Neural cell (in vitro differentiated cells): ENCODE measurements around the gene ALB. TPM values are rescaled to one million over a fixed set of nuclear protein-coding genes. Genes with fewer than 3 reads are reported as not detected.

Experiments used
- H2AFZ ChIP-seq: fragments of 200-600, 300-800 bp; sonication (generic), shearing (Covaris generic); 2 replicates; pipeline ENCODE4 v1.6.0; 2014; ENCODE audit warnings: low read depth, mild to moderate bottlenecking, antibody characterized with exemption, low read length, moderate library complexity
- H3F3A ChIP-seq: fragments of 200-600 bp; shearing (Covaris generic); 2 replicates; pipeline ENCODE4 v1.6.1; 2016; ENCODE audit warnings: mild to moderate bottlenecking, moderate library complexity, mixed read lengths, antibody characterized with exemption, low read length; ENCODE audit not compliant: insufficient read depth, poor library complexity, severe bottlenecking
- H3K27ac ChIP-seq: fragments of 200-600, 300-800 bp; sonication (generic), shearing (Covaris generic); 2 replicates; pipeline ENCODE4 v1.5.1; 2014; ENCODE audit warnings: mild to moderate bottlenecking, low read length, moderate library complexity
- H3K27me3 ChIP-seq: fragments of 300-800, 200-600 bp; sonication (generic), shearing (Covaris generic); 2 replicates; pipeline ENCODE4 v1.6.0; 2014; ENCODE audit warnings: mild to moderate bottlenecking, low read depth, low read length, moderate library complexity; ENCODE audit not compliant: insufficient read depth
- H3K36me3 ChIP-seq: fragments of 300-800, 200-600 bp; sonication (generic), shearing (Covaris generic); 2 replicates; pipeline ENCODE4 v1.5.1; 2014; ENCODE audit warnings: mild to moderate bottlenecking, antibody characterized with exemption, low read length, moderate library complexity; ENCODE audit not compliant: insufficient read depth
- H3K4me2 ChIP-seq: fragments of 300-800, 200-600 bp; sonication (generic), shearing (Covaris generic); 2 replicates; pipeline ENCODE4 v1.6.0; 2014; ENCODE audit warnings: mild to moderate bottlenecking, low read length
- H3K4me3 ChIP-seq: fragments of 300-800, 200-600 bp; sonication (generic), shearing (Covaris generic); 2 replicates; pipeline ENCODE4 v1.5.1; 2014; ENCODE audit warnings: mild to moderate bottlenecking, low read length, moderate library complexity
- H3K79me2 ChIP-seq: fragments of 200-600 bp; shearing (Covaris generic); replicated peaks from 2 replicates; pipeline ENCODE4 v1.6.0; 2014; ENCODE audit warnings: mild to moderate bottlenecking, low read length, moderate library complexity; ENCODE audit not compliant: insufficient read depth
- H3K9ac ChIP-seq: fragments of 300-800, 200-600 bp; sonication (generic), shearing (Covaris generic); 2 replicates; pipeline ENCODE4 v1.6.1; 2016; ENCODE audit warnings: mild to moderate bottlenecking, low read length, mixed read lengths
- H3K9me2 ChIP-seq: fragments of 200-600 bp; shearing (Covaris generic); 2 replicates; pipeline ENCODE4 v1.6.1; 2016; ENCODE audit warnings: mild to moderate bottlenecking, low read length, mixed read lengths; ENCODE audit not compliant: insufficient read depth
- H3K9me3 ChIP-seq: fragments of 200-600, 300-800 bp; sonication (generic), shearing (Covaris generic); 2 replicates; pipeline ENCODE4 v1.6.1; 2016; ENCODE audit warnings: mild to moderate bottlenecking, mixed run types, low read length, moderate library complexity, mixed read lengths
- H4K20me1 ChIP-seq: fragments of 200-600 bp; shearing (Covaris generic); 2 replicates; pipeline ENCODE4 v1.6.1; 2016; ENCODE audit warnings: mild to moderate bottlenecking, mixed run types; ENCODE audit not compliant: insufficient read depth
- CTCF ChIP-seq: fragments of 450-650 bp; IDR thresholded peaks from 2 replicates; pipeline ENCODE4 v1.5.1; 2014; ENCODE audit warnings: antibody characterized with exemption, mild to moderate bottlenecking, moderate library complexity; ENCODE audit not compliant: poor library complexity, severe bottlenecking
- EP300 ChIP-seq: fragments of 450-650 bp; conservative IDR thresholded peaks from 2 replicates; pipeline ENCODE4 v1.6.1; 2014; ENCODE audit warnings: antibody characterized with exemption, mild to moderate bottlenecking, moderate library complexity; ENCODE audit not compliant: poor library complexity, severe bottlenecking
- EZH2 ChIP-seq: fragments of 200-600, 300-800 bp; shearing (Covaris generic), sonication (generic); IDR thresholded peaks from 2 replicates; pipeline ENCODE4 v1.6.1; 2014; ENCODE audit warnings: antibody characterized with exemption, low read length, borderline replicate concordance, mild to moderate bottlenecking; ENCODE audit not compliant: insufficient read depth, poor library complexity, severe bottlenecking
- MXI1 ChIP-seq: fragments of 450-650 bp; conservative IDR thresholded peaks from 2 replicates; pipeline ENCODE4 v1.6.1; 2014; ENCODE audit warnings: antibody characterized with exemption, mild to moderate bottlenecking; ENCODE audit not compliant: poor library complexity, severe bottlenecking
- POLR2AphosphoS5 ChIP-seq: IDR thresholded peaks from 2 replicates; pipeline ENCODE4 v1.6.1; 2012
- RAD21 ChIP-seq: fragments of 450-650 bp; conservative IDR thresholded peaks from 2 replicates; pipeline ENCODE4 v1.6.1; 2014; ENCODE audit warnings: antibody characterized with exemption, mild to moderate bottlenecking, moderate library complexity
- REST ChIP-seq: IDR thresholded peaks from 2 replicates; pipeline ENCODE4 v1.6.1; 2012; ENCODE audit warnings: borderline replicate concordance
- SMC3 ChIP-seq: fragments of 450-650 bp; conservative IDR thresholded peaks from 2 replicates; pipeline ENCODE4 v1.6.1; 2014; ENCODE audit warnings: antibody characterized with exemption, mild to moderate bottlenecking, moderate library complexity; ENCODE audit not compliant: poor library complexity
- TAF1 ChIP-seq: IDR thresholded peaks from 2 replicates; pipeline ENCODE4 v1.6.1; 2012; ENCODE audit warnings: low read depth
- polyA plus RNA-seq: library from polyadenylated mRNA; depleted of rRNA; stranded (reverse); fragments of >200 nt; gene quantifications from 2 replicates; pipeline ENCODE4 v1.2.3, GENCODE V29; 2014

ALB gene
- polyA plus RNA-seq, 1 donor from 2014 or later: 3.4 TPM

- no peak for TF ChIP-seq CTCF
- no peak for TF ChIP-seq MXI1
- TF ChIP-seq EP300: no peak
These were observed 17.8 kb downstream of the ALB start (continued) for GRCh38 chr4:73421708-73422457.

GRCh38 chr4:73422458-73422752, 18.3 kb downstream of the ALB start:
- TF ChIP-seq SMC3 (no peak), EP300 (no peak), CTCF (no peak), REST (no peak), TAF1 (no peak), POLR2AphosphoS5 (no peak), RAD21 (no peak)
- H3F3A ChIP-seq: no peaks in the 10 kb centered on the region

GRCh38 chr4:73423184-73423583, 19.1 kb downstream of the ALB start:
- no peak overlapping the region for H2AFZ ChIP-seq
- no peaks in the 10 kb centered on the region for H3K9me3 ChIP-seq
- H4K20me1 ChIP-seq: no peaks in the 10 kb centered on the region
- H3K27ac ChIP-seq: no peak overlapping the region
- no peaks in the 10 kb centered on the region for H3K79me2 ChIP-seq
- no peak for TF ChIP-seq MXI1
- no peak for TF ChIP-seq REST
- TF ChIP-seq RAD21: no peak
- no peak for TF ChIP-seq POLR2AphosphoS5
- no peak for TF ChIP-seq TAF1
- TF ChIP-seq EP300: no peak
- TF ChIP-seq SMC3: no peak
- TF ChIP-seq CTCF: no peak
- no peak for TF ChIP-seq EZH2
- H3K36me3 ChIP-seq: no peaks in the 10 kb centered on the region
- no peak overlapping the region for H3K4me3 ChIP-seq
- no peak overlapping the region for H3K4me2 ChIP-seq
- H3K9ac ChIP-seq: no peak overlapping the region
- H3K27me3 ChIP-seq: no peaks in the 10 kb centered on the region
- H3F3A ChIP-seq: no peaks in the 10 kb centered on the region
- H3K9me2 ChIP-seq: no peaks in the 10 kb centered on the region

More at GRCh38 chr4:73422458-73422752, 18.3 kb downstream of the ALB start:
- Histone ChIP-seq H3K27ac (no peak overlapping the region), H3K9me3 (no peaks in the 10 kb centered on the region), H3K9me2 (no peaks in the 10 kb centered on the region), H3K36me3 (no peaks in the 10 kb centered on the region), H3K79me2 (no peaks in the 10 kb centered on the region), H4K20me1 (no peaks in the 10 kb centered on the region), H3K4me2 (no peak overlapping the region), H3K9ac (no peak overlapping the region), H3K4me3 (no peak overlapping the region), H3K27me3 (no peaks in the 10 kb centered on the region), H2AFZ (no peak overlapping the region)
